HCT116 (cell line): ENCODE measurements around the gene NFIX. TPM values are rescaled to one million over a fixed set of nuclear protein-coding genes. Genes with fewer than 3 reads are reported as not detected.

ENCODE experiments used
- ATAC-seq: fragments of 200-7000 bp; cut with Tn5 transposase; 2 replicates; pipeline ENCODE4 v1.9.1; 2020; ENCODE audit warnings: mild to moderate bottlenecking, moderate library complexity
- BruUV-seq: library from RNA; stranded (reverse); fragments of 400-500 nt; replicated peaks from 2 replicates; lab custom pipeline; 2021; lab: Mats Ljungman, UMichigan
- CTCF ChIA-PET: fragments of 300-600 bp; sonication (Branson Sonifier 250); formaldehyde crosslinking; loops from one replicate; lab custom pipeline; 2021; ENCODE audit warnings: antibody characterized with exemption; lab: Charles Lee
- POLR2A ChIA-PET: fragments of 300-600, 350-600 bp; sonication (Branson Sonifier 250); formaldehyde crosslinking; loops from one replicate; lab custom pipeline; 2021; ENCODE audit warnings: antibody characterized with exemption; lab: Charles Lee
- RAD21 ChIA-PET, 2 experiments: fragments of 300-600 bp; sonication (Branson Sonifier 250); formaldehyde crosslinking; loops; one replicate each; lab custom pipeline; 2023; ENCODE audit warnings: low total read pairs in 2 of 2; ENCODE audit not compliant: uncharacterized antibody in 2 of 2, unreplicated experiment in 2 of 2, low non-redundant PET in 1 of 2; lab: Charles Lee
- DNase-seq: peaks from one replicate; pipeline ENCODE4 v3.0.0-alpha.2; 2010; ENCODE audit warnings: low read depth, low spot score
- H2AFZ ChIP-seq: fragments of 200-600 bp; shearing (Covaris generic), sonication (generic); 2 replicates; pipeline ENCODE4 v1.6.1; 2017; ENCODE audit warnings: low read depth, mixed run types, mixed read lengths, antibody characterized with exemption, low read length; ENCODE audit not compliant: poor library complexity, severe bottlenecking
- H3K27ac ChIP-seq: 2 replicates; pipeline ENCODE4 v1.5.1; 2012; ENCODE audit warnings: low read depth, low read length
- H3K27me3 ChIP-seq: fragments of 200-600 bp; sonication (generic); 2 replicates; pipeline ENCODE4 v1.6.1; 2016; ENCODE audit warnings: mixed run types, low read length, mixed read lengths; ENCODE audit not compliant: insufficient read depth
- H3K36me3 ChIP-seq, 2 experiments: fragments of 200-500 bp in 1 of 2; fragments of 200-600 bp in 1 of 2; sonication (Bioruptor generic) in 1 of 2; sonication (generic) in 1 of 2; 2 replicates each; pipeline versions ENCODE4 v1.5.1 to v1.6.1; 2014 to 2016; ENCODE audit warnings: low read length in 2 of 2, inconsistent platforms in 1 of 2, mixed read lengths in 1 of 2, mixed run types in 1 of 2; ENCODE audit not compliant: insufficient read depth in 2 of 2, control insufficient read depth in 1 of 2
- H3K4me1 ChIP-seq, 2 experiments: fragments of 200-600 bp in 1 of 2; sonication (generic) in 1 of 2; 2 replicates each; pipeline versions ENCODE4 v1.5.1 to v1.6.1; 2012 to 2017; ENCODE audit warnings: low read length in 2 of 2, inconsistent platforms in 1 of 2, mild to moderate bottlenecking in 1 of 2, mixed read lengths in 1 of 2, mixed run types in 1 of 2, moderate library complexity in 1 of 2; ENCODE audit not compliant: insufficient read depth in 2 of 2, control insufficient read depth in 1 of 2
- H3K4me2 ChIP-seq: fragments of 200-600 bp; sonication (generic); 2 replicates; pipeline ENCODE4 v1.6.1; 2017; ENCODE audit warnings: mixed run types, low read length, mixed read lengths
- H3K4me3 ChIP-seq, 2 experiments: fragments of 200-600 bp in 1 of 2; sonication (generic) in 1 of 2; replicated peaks in 1 of 2; 2 replicates each; pipeline ENCODE4 v1.5.1; 2011 to 2016; ENCODE audit warnings: low read length in 2 of 2, control low read depth in 1 of 2, low read depth in 1 of 2, mild to moderate bottlenecking in 1 of 2, mixed read lengths in 1 of 2, mixed run types in 1 of 2
- H3K79me2 ChIP-seq: fragments of 200-600 bp; sonication (generic); 2 replicates; pipeline ENCODE4 v1.6.1; 2017; ENCODE audit warnings: mild to moderate bottlenecking, mixed run types, low read length, moderate library complexity, mixed read lengths; ENCODE audit not compliant: insufficient read depth
- H3K9ac ChIP-seq: fragments of 200-600 bp; sonication (generic); 2 replicates; pipeline ENCODE4 v1.6.1; 2016; ENCODE audit warnings: low read length, mixed read lengths
- H3K9me2 ChIP-seq: fragments of 200-600 bp; sonication (generic), shearing (Covaris generic); 2 replicates; pipeline ENCODE4 v1.6.1; 2017; ENCODE audit warnings: mixed run types, mild to moderate bottlenecking, moderate library complexity; ENCODE audit not compliant: insufficient read depth
- H3K9me3 ChIP-seq, 2 experiments: fragments of 200-500 bp in 1 of 2; fragments of 200-600 bp in 1 of 2; sonication (Bioruptor generic) in 1 of 2; sonication (generic) in 1 of 2; 2 replicates each; pipeline ENCODE4 v1.6.1; 2014 to 2017; ENCODE audit warnings: low read length in 2 of 2, mixed read lengths in 2 of 2, inconsistent platforms in 1 of 2, low read depth in 1 of 2, mild to moderate bottlenecking in 1 of 2, mixed run types in 1 of 2, moderate library complexity in 1 of 2; ENCODE audit not compliant: control insufficient read depth in 1 of 2, insufficient read depth in 1 of 2
- H4K20me1 ChIP-seq: fragments of 200-600 bp; sonication (generic), shearing (Covaris generic); 2 replicates; pipeline ENCODE4 v1.6.1; 2017; ENCODE audit warnings: mixed run types, mild to moderate bottlenecking, moderate library complexity; ENCODE audit not compliant: insufficient read depth
- ATF3 ChIP-seq: IDR thresholded peaks from 2 replicates; pipeline ENCODE4 v1.6.1; 2012
- CEBPB ChIP-seq: IDR thresholded peaks from 2 replicates; pipeline ENCODE4 v1.6.1; 2012; ENCODE audit warnings: low read depth
- EGR1 ChIP-seq: IDR thresholded peaks from 2 replicates; pipeline ENCODE4 v1.6.1; 2012; ENCODE audit warnings: low read depth
- ELF1 ChIP-seq: IDR thresholded peaks from 2 replicates; pipeline ENCODE4 v1.6.1; 2012; ENCODE audit warnings: low read depth, borderline replicate concordance
- EZH2phosphoT487 ChIP-seq: fragments of 200-600 bp; IDR thresholded peaks from 2 replicates; pipeline ENCODE4 v1.6.1; 2018; ENCODE audit warnings: antibody characterized with exemption, borderline replicate concordance
- JUND ChIP-seq: IDR thresholded peaks from 2 replicates; pipeline ENCODE4 v1.6.1; 2012
- MAX ChIP-seq: IDR thresholded peaks from 2 replicates; pipeline ENCODE4 v1.6.1; 2012
- REST ChIP-seq: IDR thresholded peaks from 2 replicates; pipeline ENCODE4 v1.6.1; 2012; ENCODE audit warnings: low read depth
- ZFX ChIP-seq: fragments of 450-650 bp; IDR thresholded peaks from 2 replicates; pipeline ENCODE4 v1.6.1; 2017
- ZNF274 ChIP-seq: fragments of 200-500 bp; sonication (Bioruptor generic); IDR thresholded peaks from 2 replicates; pipeline ENCODE4 v1.6.1; 2014; ENCODE audit warnings: mild to moderate bottlenecking, low read depth, low read length, inconsistent platforms
- intact Hi-C: fragments of 100-400 bp; cut with micrococcal nuclease; formaldehyde crosslinking; loops from 2 replicates; pipeline ENCODE4 v1.10.0; 2022
- total RNA-seq: library from RNA; stranded (reverse); gene quantifications from one replicate; pipeline ENCODE4 v1.2.1, GENCODE V29; 2021; ENCODE audit not compliant: unreplicated experiment

NFIX gene
- total RNA-seq, 1 experiment from 2014 or later = 34.8 TPM

- CTCF ChIA-PET = interaction anchor here (1.1 to 8.6 kb wide), 7 partner anchors 9 to 90 kb away, joined by 3 to 155 read pairs (median 6); no protein-coding TSS in a partner anchor
- Histone ChIP-seq H3K4me2 (peak overlapping the region; percentile 75), H3K9ac (peak overlapping the region; percentile 81), H3K9me3 (no peaks in the 10 kb centered on the region), H3K4me1 (peaks cover 85 to 92% of the 10 kb centered on the region in 2 experiments), H3K27ac (peak overlapping the region; percentile 94), H3K27me3 (no peaks in the 10 kb centered on the region), H3K79me2 (no peaks in the 10 kb centered on the region; the same call in 1 of the 2 replicates)
- POLR2A ChIA-PET = interaction anchor here (0.6 to 4.1 kb wide), 10 partner anchors 11 to 120 kb away, joined by 3 to 16 read pairs (median 3); no protein-coding TSS in a partner anchor
- intact Hi-C loops = no loop called here
- no peak for TF ChIP-seq ZNF274
- no peak for TF ChIP-seq ATF3
- TF ChIP-seq ZFX = no peak
- TF ChIP-seq JUND = no peak
- TF ChIP-seq EZH2phosphoT487 = no peak
- no peak for TF ChIP-seq MAX
- TF ChIP-seq REST = no peak
- TF ChIP-seq CEBPB = no peak
- no peak for TF ChIP-seq EGR1
- no peak for TF ChIP-seq ELF1
- TF ChIP-seq, all 23 proteins: peak for 0
- Histone ChIP-seq H3K36me3 (no peaks in the 10 kb centered on the region), H3K4me3 (peak overlapping the region; percentile 21 to 53; a peak in 3 of 4 replicates), H4K20me1 (no peaks in the 10 kb centered on the region), H2AFZ (no peak overlapping the region), H3K9me2 (no peaks in the 10 kb centered on the region)
- no peak for ATAC-seq
- TSS peak; percentile 52 for BruUV-seq
- RAD21 ChIA-PET = interaction anchor here (0.5 to 1.5 kb wide), 4 partner anchors 21 to 23 kb away, joined by 3 to 4 read pairs (median 4); no protein-coding TSS in a partner anchor
- no peak for DNase-seq
These were observed 59.4 kb downstream of the NFIX start for GRCh38 chr19:13054626-13055212.
